ENCODE results near the gene CACNG6. TPM values are rescaled to one million over a fixed set of nuclear protein-coding genes. Genes with fewer than 3 reads are reported as not detected.

The CACNG6 gene
- total and polyA plus RNA-seq, 10 of the 15 experiments (the other 5 are each of a cell fraction or from before 2014, with no cell fraction given): 0.07 TPM; not detected in 9

DNA sequence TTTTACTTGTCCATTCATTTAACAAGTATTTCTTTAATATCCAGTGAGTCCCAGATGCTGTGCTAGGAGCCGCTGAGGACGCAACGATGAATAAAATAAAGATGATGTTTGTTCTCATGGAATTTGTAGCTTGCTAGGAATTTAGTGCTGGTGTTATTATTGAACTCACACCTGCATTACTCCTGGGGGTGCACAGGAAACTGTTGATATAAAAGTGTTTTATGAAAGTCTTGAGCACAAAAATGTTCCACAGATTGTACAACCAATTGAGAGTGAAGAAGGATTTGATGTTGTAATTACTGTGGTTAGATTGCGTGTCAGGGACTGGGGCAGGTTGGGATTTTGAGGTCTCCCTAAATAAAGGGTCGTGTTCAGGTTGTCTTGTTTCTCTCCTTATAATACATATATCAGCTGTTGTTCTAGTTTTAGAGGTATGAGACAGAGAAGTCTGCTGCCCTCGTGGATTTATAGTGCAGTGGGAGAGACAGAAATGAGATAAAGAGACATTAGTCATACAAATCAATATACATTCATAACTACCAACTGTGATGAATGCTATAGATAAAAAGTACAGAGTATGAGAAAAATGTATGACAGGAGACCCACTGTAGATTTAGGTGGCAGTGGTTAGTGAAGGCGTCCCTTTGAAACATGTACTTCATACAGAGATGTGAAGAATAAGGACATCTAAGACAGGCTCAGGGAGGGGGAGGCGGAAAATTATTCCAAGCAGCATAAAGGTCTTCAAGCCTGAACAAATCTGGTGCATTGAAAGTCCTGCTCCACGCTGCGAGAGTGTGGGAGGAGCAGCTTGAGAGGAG is 11.3 kb downstream of the CACNG6 start:
- DNase-seq (ENCODE audit: low read depth, low spot score): no peak
- no peaks in the 10 kb centered on the region; the same call in 2 of the 3 replicates for H3K9me3 ChIP-seq (replicated peaks; ENCODE audit: control insufficient read depth, insufficient read depth, low read length)
- no peak overlapping the region for H3K4me3 ChIP-seq
- no peaks in the 10 kb centered on the region for H3K79me2 ChIP-seq (ENCODE audit: control insufficient read depth, insufficient read depth, low read length)
- 49% methylated on average over 10 of the region's 10 CpGs for WGBS (ENCODE audit: insufficient coverage, insufficient replicate concordance, low lambda C conversion rate, missing lambda C conversion rate)
- H2AFZ ChIP-seq (ENCODE audit: control insufficient read depth, low read depth, low read length): no peak overlapping the region
- no peak for ATAC-seq
- H3K27ac ChIP-seq (ENCODE audit: control insufficient read depth, insufficient read depth): no peak overlapping the region
- no peaks in the 10 kb centered on the region for H3K4me1 ChIP-seq (ENCODE audit: control insufficient read depth, insufficient read depth, low read length)
- intact Hi-C loops (cut with micrococcal nuclease; ENCODE audit: unreplicated experiment) (no loop called here), in situ Hi-C loops (cut with MboI) (no loop called here)
- SMC1A ChIA-PET (ENCODE audit: uncharacterized antibody, unreplicated experiment): no interaction called here
- CTCF ChIA-PET: no interaction called here
- no peaks in the 10 kb centered on the region for H4K20me1 ChIP-seq (ENCODE audit: control insufficient read depth, insufficient read depth)
- BruUV-seq (replicated peaks): no TSS peak
- RAD21 ChIA-PET (ENCODE audit: unreplicated experiment): no interaction called here
- POLR2A ChIA-PET: no interaction called here
- no peaks in the 10 kb centered on the region for H3K36me3 ChIP-seq (ENCODE audit: control insufficient read depth in 2 of 2, insufficient read depth in 2 of 2, low read length in 1 of 2)
- no peaks in the 10 kb centered on the region for H3K27me3 ChIP-seq (replicated peaks in 1 of 2; ENCODE audit: control insufficient read depth in 2 of 2, insufficient read depth in 2 of 2, low read length in 1 of 2)
- H3K4me2 ChIP-seq (ENCODE audit: control insufficient read depth, insufficient read depth): no peak overlapping the region
- FAIRE-seq: no peak
- H3K9ac ChIP-seq (ENCODE audit: control insufficient read depth, insufficient read depth, low read length): no peak overlapping the region
- no peak for TF ChIP-seq POU2F2 (IDR thresholded peaks at IDR 0.05; ENCODE audit: borderline replicate concordance, low read depth, low read length)
- no peak for TF ChIP-seq FOXM1 (IDR thresholded peaks at IDR 0.05; ENCODE audit: low read depth, low read length)

DNA sequence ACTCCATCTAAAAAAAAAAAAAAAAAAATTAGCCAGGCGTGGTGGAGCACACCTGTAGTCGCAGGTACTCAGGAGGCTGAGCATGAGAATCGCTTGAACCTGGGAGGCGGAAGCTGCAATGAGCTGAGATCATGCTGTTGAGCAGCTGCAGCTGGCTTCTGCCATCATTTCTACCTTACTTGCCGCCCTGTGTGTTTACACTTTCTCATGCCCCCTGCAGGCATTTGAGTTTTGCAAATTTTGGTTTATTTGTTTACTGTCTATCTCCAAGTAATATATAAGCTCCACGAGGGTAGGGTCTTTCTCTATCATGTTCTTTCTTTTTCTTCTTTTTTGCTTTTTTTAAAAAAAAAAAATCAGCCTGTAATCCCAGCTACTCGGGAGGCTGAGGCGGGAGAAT is 18.0 kb downstream of the CACNG6 start:
- ChIA-PET RAD21 (ENCODE audit: unreplicated experiment) (no interaction called here), CTCF (no interaction called here), SMC1A (ENCODE audit: uncharacterized antibody, unreplicated experiment) (interaction anchor here (0.6 kb wide), 1 partner anchor 29 kb away, joined by 3 read pairs; no protein-coding TSS in a partner anchor), POLR2A (no interaction called here)
- Histone ChIP-seq H3K9me3 (replicated peaks; ENCODE audit: control insufficient read depth, insufficient read depth, low read length) (no peaks in the 10 kb centered on the region), H2AFZ (ENCODE audit: control insufficient read depth, low read depth, low read length) (no peak overlapping the region), H3K4me2 (ENCODE audit: control insufficient read depth, insufficient read depth) (no peak overlapping the region), H3K27me3 (replicated peaks in 1 of 2; ENCODE audit: control insufficient read depth in 2 of 2, insufficient read depth in 2 of 2, low read length in 1 of 2) (no peaks in the 10 kb centered on the region), H3K27ac (ENCODE audit: control insufficient read depth, insufficient read depth) (no peak overlapping the region), H3K9ac (ENCODE audit: control insufficient read depth, insufficient read depth, low read length) (no peak overlapping the region), H3K4me1 (ENCODE audit: control insufficient read depth, insufficient read depth, low read length) (no peaks in the 10 kb centered on the region), H3K36me3 (ENCODE audit: control insufficient read depth in 2 of 2, insufficient read depth in 2 of 2, low read length in 1 of 2) (no peaks in the 10 kb centered on the region), H3K79me2 (ENCODE audit: control insufficient read depth, insufficient read depth, low read length) (no peaks in the 10 kb centered on the region), H3K4me3 (no peak overlapping the region), H4K20me1 (ENCODE audit: control insufficient read depth, insufficient read depth) (no peaks in the 10 kb centered on the region)
- FAIRE-seq (no peak), DNase-seq (ENCODE audit: low read depth, low spot score) (no peak), ATAC-seq (no peak)
- intact Hi-C loops (cut with micrococcal nuclease; ENCODE audit: unreplicated experiment) (no loop called here), in situ Hi-C loops (cut with MboI) (no loop called here)
- no TSS peak for BruUV-seq (replicated peaks)
- WGBS (ENCODE audit: insufficient coverage, insufficient replicate concordance, low lambda C conversion rate, missing lambda C conversion rate): 29% methylated on average over 8 of the region's 8 CpGs
- TF ChIP-seq, protein P1, sequence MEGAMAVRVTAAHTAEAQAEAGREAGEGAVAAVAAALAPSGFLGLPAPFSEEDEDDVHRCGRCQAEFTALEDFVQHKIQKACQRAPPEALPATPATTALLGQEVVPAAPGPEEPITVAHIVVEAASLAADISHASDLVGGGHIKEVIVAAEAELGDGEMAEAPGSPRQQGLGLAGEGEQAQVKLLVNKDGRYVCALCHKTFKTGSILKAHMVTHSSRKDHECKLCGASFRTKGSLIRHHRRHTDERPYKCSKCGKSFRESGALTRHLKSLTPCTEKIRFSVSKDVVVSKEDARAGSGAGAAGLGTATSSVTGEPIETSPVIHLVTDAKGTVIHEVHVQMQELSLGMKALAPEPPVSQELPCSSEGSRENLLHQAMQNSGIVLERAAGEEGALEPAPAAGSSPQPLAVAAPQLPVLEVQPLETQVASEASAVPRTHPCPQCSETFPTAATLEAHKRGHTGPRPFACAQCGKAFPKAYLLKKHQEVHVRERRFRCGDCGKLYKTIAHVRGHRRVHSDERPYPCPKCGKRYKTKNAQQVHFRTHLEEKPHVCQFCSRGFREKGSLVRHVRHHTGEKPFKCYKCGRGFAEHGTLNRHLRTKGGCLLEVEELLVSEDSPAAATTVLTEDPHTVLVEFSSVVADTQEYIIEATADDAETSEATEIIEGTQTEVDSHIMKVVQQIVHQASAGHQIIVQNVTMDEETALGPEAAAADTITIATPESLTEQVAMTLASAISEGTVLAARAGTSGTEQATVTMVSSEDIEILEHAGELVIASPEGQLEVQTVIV (IDR thresholded peaks at IDR 0.05; ENCODE audit: borderline replicate concordance, partially characterized antibody): no peak
- TF ChIP-seq PAX8 (IDR thresholded peaks at IDR 0.05) (no peak), SPI1 (IDR thresholded peaks at IDR 0.05; ENCODE audit: borderline replicate concordance, insufficient read depth, low read depth, low read length) (no peak), ZNF217 (IDR thresholded peaks at IDR 0.05) (no peak)
- TF ChIP-seq, protein P2, sequence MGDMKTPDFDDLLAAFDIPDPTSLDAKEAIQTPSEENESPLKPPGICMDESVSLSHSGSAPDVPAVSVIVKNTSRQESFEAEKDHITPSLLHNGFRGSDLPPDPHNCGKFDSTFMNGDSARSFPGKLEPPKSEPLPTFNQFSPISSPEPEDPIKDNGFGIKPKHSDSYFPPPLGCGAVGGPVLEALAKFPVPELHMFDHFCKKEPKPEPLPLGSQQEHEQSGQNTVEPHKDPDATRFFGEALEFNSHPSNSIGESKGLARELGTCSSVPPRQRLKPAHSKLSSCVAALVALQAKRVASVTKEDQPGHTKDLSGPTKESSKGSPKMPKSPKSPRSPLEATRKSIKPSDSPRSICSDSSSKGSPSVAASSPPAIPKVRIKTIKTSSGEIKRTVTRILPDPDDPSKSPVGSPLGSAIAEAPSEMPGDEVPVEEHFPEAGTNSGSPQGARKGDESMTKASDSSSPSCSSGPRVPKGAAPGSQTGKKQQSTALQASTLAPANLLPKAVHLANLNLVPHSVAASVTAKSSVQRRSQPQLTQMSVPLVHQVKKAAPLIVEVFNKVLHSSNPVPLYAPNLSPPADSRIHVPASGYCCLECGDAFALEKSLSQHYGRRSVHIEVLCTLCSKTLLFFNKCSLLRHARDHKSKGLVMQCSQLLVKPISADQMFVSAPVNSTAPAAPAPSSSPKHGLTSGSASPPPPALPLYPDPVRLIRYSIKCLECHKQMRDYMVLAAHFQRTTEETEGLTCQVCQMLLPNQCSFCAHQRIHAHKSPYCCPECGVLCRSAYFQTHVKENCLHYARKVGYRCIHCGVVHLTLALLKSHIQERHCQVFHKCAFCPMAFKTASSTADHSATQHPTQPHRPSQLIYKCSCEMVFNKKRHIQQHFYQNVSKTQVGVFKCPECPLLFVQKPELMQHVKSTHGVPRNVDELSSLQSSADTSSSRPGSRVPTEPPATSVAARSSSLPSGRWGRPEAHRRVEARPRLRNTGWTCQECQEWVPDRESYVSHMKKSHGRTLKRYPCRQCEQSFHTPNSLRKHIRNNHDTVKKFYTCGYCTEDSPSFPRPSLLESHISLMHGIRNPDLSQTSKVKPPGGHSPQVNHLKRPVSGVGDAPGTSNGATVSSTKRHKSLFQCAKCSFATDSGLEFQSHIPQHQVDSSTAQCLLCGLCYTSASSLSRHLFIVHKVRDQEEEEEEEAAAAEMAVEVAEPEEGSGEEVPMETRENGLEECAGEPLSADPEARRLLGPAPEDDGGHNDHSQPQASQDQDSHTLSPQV (IDR thresholded peaks at IDR 0.05): no peak
- TF ChIP-seq, protein P3, sequence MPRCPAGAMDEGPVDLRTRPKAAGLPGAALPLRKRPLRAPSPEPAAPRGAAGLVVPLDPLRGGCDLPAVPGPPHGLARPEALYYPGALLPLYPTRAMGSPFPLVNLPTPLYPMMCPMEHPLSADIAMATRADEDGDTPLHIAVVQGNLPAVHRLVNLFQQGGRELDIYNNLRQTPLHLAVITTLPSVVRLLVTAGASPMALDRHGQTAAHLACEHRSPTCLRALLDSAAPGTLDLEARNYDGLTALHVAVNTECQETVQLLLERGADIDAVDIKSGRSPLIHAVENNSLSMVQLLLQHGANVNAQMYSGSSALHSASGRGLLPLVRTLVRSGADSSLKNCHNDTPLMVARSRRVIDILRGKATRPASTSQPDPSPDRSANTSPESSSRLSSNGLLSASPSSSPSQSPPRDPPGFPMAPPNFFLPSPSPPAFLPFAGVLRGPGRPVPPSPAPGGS (IDR thresholded peaks at IDR 0.05; ENCODE audit: borderline replicate concordance, insufficient read depth, low read depth, low read length, poor library complexity, severe bottlenecking): no peak
